ENCODE data around the gene EGLN2. TPM values are rescaled to one million over a fixed set of nuclear protein-coding genes. Genes with fewer than 3 reads are reported as not detected.
"Not testable (repeated sequence)": the region's sequence is repeated elsewhere in the genome, so short reads cannot be mapped to it uniquely, and the experiment has no call there.

Gene EGLN2
- total RNA-seq, 2 experiments from 2014 or later = 87.4 to 90.1 TPM

DNA sequence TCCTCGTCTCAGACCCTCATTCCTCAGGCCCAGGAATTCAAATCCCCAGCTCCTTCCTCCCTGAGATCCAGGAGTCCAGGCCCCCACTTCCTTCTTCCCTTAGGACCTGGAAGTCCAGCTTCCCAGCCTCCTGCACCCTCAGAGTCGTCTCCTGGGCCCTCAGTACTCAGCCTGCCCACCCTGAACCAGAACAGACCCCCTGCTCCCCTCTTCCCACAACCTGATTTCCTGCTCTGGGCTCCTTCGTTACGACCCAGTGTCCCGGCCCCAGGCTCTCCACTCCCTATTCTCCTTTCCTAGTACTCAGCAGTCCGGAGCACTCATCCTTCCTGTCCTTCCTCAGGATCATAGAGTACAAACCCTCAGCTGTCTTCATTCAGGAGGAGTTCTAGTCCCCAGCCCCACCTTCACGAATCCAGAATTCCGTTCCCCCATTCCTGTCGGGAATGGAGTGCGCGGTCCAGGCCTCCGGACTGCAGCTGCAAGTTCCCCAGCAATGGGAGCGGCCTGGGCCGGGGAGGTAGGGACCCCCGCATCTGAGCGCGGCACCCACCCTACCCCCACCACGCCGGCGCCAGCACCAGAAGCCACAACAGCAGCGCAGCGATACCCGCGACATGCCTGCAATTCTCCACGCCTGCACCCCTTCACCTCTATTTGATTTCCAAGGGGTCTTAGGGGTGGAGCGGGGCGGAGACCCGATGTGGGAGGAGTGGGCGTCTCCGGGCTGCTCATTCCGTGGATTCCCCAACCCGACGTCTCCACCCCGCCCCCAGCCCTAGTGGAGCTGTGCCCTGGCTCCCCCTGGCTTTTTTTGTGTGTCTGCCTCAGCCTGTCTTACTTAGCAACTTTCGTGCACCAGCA is 12.7 kb downstream of the EGLN2 start:
- peak overlapping the region; percentile 74 for H3K4me3 Mint-ChIP-seq
- DNase-seq (peak; percentile 45), ATAC-seq (no peak)
- TF ChIP-seq, protein P1, sequence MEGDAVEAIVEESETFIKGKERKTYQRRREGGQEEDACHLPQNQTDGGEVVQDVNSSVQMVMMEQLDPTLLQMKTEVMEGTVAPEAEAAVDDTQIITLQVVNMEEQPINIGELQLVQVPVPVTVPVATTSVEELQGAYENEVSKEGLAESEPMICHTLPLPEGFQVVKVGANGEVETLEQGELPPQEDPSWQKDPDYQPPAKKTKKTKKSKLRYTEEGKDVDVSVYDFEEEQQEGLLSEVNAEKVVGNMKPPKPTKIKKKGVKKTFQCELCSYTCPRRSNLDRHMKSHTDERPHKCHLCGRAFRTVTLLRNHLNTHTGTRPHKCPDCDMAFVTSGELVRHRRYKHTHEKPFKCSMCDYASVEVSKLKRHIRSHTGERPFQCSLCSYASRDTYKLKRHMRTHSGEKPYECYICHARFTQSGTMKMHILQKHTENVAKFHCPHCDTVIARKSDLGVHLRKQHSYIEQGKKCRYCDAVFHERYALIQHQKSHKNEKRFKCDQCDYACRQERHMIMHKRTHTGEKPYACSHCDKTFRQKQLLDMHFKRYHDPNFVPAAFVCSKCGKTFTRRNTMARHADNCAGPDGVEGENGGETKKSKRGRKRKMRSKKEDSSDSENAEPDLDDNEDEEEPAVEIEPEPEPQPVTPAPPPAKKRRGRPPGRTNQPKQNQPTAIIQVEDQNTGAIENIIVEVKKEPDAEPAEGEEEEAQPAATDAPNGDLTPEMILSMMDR (IDR thresholded peaks at IDR 0.05) = no peak
- ChIA-PET POLR2A (interaction anchor here (1.3 kb wide), 1 partner anchor 62 kb away, joined by 4 read pairs; the partner anchor contains the start of gene ACTMAP), CTCF (no interaction called here)
- intact Hi-C loops (cut with micrococcal nuclease) = no loop called here
- H3K4me1 Mint-ChIP-seq (ENCODE audit: low read depth) = peaks cover 31% of the 10 kb centered on the region
- no peaks in the 10 kb centered on the region for H3K27me3 Mint-ChIP-seq
- peaks cover 18% of the 10 kb centered on the region for H3K36me3 Mint-ChIP-seq (ENCODE audit: low read depth)
- peak overlapping the region; percentile 24 for H3K27ac Mint-ChIP-seq
- no peaks in the 10 kb centered on the region for H3K9me3 Mint-ChIP-seq

DNA sequence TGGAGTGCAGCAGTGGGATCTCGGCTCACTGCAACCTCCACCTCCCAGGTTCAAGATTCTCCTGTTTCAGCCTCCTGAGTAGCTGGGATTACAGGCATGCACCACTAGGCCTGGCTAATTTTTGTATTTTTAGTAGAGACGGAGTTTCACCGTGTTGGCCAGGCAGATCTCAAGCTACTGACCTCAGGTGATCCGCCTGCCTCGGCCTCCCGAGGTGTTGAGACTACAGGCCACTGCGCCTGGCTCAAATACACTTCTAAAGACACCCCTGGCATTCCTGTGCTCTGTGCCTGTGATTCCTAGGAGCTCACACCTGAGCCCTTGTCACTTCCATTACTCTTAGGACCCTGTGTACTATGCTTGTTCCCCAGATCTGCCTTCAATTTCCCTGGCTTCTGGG is 13.6 kb downstream of the EGLN2 start:
- H3K4me3 Mint-ChIP-seq = peak overlapping the region; percentile 74
- H3K27me3 Mint-ChIP-seq; CTCF ChIA-PET; H3K9me3 Mint-ChIP-seq; DNase-seq; ATAC-seq; intact Hi-C loops (cut with micrococcal nuclease); H3K27ac Mint-ChIP-seq; POLR2A ChIA-PET; H3K36me3 Mint-ChIP-seq (ENCODE audit: low read depth): not testable (repeated sequence)
- peaks cover 22% of the 10 kb centered on the region for H3K4me1 Mint-ChIP-seq (ENCODE audit: low read depth)

DNA sequence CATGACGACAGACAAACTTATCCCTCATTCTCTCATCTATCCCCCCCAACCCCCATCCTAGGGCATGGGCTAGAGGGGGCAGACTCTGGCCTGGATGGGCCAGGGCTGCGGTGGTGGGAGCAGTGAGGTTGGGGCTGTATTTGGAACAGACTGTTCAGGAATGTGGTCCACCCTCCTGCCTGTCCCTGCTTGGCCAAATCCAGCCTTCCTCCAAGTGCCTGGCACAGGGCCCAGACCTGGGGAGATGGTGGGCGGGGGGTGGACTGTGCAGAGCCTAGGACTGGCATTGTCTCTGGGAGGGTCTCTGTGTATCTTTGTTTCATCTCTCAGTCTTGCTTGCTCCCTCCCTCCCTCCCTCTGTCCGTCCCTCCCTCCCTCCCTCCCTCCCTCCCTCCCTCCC is 14.2 kb downstream of the EGLN2 start:
- Mint-ChIP-seq H3K36me3 (ENCODE audit: low read depth) (peaks cover 3% of the 10 kb centered on the region), H3K27ac (no peak overlapping the region), H3K4me3 (no peak overlapping the region), H3K27me3 (no peaks in the 10 kb centered on the region), H3K4me1 (ENCODE audit: low read depth) (peaks cover 24% of the 10 kb centered on the region), H3K9me3 (no peaks in the 10 kb centered on the region)
- intact Hi-C loops (cut with micrococcal nuclease) = no loop called here
- DNase-seq (no peak), ATAC-seq (no peak)
- CTCF ChIA-PET = no interaction called here
- POLR2A ChIA-PET = no interaction called here
- TF ChIP-seq, protein P1 (IDR thresholded peaks at IDR 0.05) = no peak

DNA sequence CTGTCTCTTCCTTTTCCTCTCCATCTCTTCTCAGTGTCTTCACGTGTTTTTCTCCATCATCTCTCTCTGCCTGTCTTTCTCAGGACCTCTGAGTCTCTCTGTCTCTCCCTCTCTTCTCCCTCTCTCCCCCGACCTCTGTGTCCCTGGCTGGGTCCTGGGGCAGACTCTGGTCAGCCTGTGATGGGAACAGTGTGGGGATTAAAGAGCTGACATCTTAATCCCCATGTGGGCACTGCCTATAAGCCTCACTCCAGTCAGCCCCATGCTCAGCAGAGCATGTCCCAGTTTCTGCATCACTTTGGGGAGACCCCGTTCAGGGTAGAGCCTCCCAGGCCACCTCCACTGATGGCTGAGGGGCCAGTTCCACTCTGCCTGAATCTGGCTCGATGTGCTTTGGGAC is 16.2 kb downstream of the EGLN2 start:
- DNase-seq (no peak), ATAC-seq (no peak)
- TF ChIP-seq, protein P1 (IDR thresholded peaks at IDR 0.05) = no peak
- intact Hi-C loops (cut with micrococcal nuclease) = loop anchor here (5.0 kb wide), 1 partner anchor 153 kb away; no protein-coding TSS in a partner anchor
- Mint-ChIP-seq H3K27ac (no peak overlapping the region), H3K36me3 (ENCODE audit: low read depth) (no peaks in the 10 kb centered on the region), H3K4me3 (no peak overlapping the region), H3K4me1 (ENCODE audit: low read depth) (peaks cover 33% of the 10 kb centered on the region), H3K27me3 (no peaks in the 10 kb centered on the region), H3K9me3 (no peaks in the 10 kb centered on the region)
- ChIA-PET CTCF (no interaction called here), POLR2A (no interaction called here)

DNA sequence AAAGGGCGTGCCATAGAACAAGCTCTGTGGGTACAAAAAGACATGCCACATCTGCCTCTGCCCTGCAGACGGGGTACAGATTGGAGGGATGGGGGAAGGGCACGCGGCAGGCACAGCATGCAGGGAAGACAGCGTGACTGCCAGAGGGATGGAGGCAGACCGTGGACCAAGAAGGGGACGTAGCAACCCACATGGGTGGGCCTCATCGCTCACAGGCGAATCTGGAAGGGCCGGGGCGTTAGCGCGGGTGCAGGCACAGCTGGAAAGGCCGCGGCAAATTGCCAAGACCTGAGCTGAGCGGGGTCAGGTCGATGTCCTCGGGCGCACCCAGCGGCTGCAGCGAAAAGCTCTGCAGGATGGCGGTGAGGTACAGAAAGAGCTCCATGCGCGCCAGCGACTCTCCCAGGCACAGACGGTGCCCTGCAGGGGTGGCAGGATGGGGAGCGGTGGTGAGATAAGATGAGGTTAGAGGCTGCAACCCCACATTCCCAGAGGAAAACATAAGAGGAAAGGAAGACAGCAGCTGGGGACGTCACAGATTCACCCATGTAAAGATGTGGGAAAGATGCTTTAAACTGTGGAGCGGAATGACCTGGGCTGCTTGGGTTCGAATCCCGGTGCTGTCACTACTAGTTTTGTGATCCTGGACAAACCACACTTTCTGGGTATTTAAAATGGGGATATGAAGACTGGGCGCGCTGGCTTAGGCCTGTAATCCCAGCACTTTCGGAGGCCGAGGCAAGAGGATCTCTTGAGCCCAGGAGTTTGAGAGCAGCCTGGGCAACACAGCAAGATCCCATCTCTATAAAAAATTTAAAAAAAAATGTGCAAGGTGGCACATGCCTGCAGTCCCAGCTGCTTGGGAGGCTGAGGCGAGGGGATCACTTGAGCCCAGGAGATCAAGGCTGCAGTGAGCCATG is 19.7 kb downstream of the EGLN2 start:
- H3K4me3 Mint-ChIP-seq = peak overlapping the region; percentile 59
- TF ChIP-seq, protein P1 (IDR thresholded peaks at IDR 0.05) = peak; percentile 48
- not testable (repeated sequence) for H3K36me3 Mint-ChIP-seq (ENCODE audit: low read depth); H3K9me3 Mint-ChIP-seq; H3K27me3 Mint-ChIP-seq
- POLR2A ChIA-PET = interaction anchor here (0.6 to 2.1 kb wide), 3 partner anchors 64 to 156 kb away, joined by 3 to 8 read pairs (median 3); no protein-coding TSS in a partner anchor
- intact Hi-C loops (cut with micrococcal nuclease) = loop anchor here (5.0 kb wide), 1 partner anchor 156 kb away; no protein-coding TSS in a partner anchor
- peaks cover 20% of the 10 kb centered on the region for H3K4me1 Mint-ChIP-seq (ENCODE audit: low read depth)
- H3K27ac Mint-ChIP-seq = peak overlapping the region; percentile 53
- CTCF ChIA-PET = interaction anchor here (0.8 to 3.1 kb wide), 17 partner anchors 9 to 270 kb away, joined by 3 to 42 read pairs (median 4); partner anchors contain the start of genes ACTMAP, COQ8B, ITPKC and RAB4B
- ATAC-seq (peak; percentile 96), DNase-seq (peak; percentile 86)
